Measurements from ENCODE around the gene SF3B4. TPM values are rescaled to one million over a fixed set of nuclear protein-coding genes. Genes with fewer than 3 reads are reported as not detected.

Gene SF3B4
- total RNA-seq, 4 donors from 2014 or later = 19.1 to 28.7 (median 22.2) TPM

DNA sequence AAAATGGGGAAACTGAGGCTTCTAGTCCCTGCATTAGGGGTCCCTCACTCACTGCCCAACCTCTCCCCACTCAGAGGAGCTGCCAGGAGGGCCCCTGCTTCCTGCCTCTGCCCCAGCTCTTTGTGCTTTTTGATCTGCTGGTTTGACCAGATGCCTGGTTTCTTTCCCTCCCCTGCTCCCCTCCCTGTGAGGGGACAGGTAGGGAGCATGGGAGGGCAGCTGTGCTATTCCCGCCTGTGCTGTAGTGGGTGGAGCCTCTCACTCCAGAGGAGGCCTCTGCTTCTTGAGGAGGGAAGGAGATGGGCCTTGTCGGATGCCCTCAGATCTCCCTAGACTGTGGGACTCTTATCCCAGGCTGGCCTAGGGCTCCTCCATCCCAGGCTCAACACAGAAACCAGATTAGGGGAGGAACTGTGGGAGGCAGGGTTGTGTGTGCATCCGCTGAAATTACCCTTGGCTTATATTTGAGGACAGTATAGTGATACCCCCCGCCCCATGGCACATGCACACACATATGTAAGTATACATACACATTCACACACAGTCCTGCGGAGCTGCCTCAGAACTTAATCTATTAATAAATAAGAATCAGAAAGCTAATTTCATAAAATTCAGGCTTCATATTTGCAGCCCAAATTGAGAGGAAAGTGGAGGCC, 23.6 kb downstream of the SF3B4 start:
- H3K9me3 ChIP-seq = no peaks in the 10 kb centered on the region
- no peak for DNase-seq (ENCODE audit: low spot score in 2 of 2)
- H3K4me3 ChIP-seq = no peak overlapping the region
- TF ChIP-seq POLR2A (IDR thresholded peaks at IDR 0.05) (no peak), EP300 (IDR thresholded peaks at IDR 0.05) (no peak), POLR2AphosphoS5 (IDR thresholded peaks at IDR 0.05) (no peak), CTCF (IDR thresholded peaks at IDR 0.05) (no peak)
- 77% methylated on average over 5 of the region's 5 CpGs for WGBS
- H3K36me3 ChIP-seq = no peaks in the 10 kb centered on the region
- H3K27me3 ChIP-seq = no peaks in the 10 kb centered on the region
- no peak overlapping the region for H3K27ac ChIP-seq
- peaks cover 9% of the 10 kb centered on the region for H3K4me1 ChIP-seq

DNA sequence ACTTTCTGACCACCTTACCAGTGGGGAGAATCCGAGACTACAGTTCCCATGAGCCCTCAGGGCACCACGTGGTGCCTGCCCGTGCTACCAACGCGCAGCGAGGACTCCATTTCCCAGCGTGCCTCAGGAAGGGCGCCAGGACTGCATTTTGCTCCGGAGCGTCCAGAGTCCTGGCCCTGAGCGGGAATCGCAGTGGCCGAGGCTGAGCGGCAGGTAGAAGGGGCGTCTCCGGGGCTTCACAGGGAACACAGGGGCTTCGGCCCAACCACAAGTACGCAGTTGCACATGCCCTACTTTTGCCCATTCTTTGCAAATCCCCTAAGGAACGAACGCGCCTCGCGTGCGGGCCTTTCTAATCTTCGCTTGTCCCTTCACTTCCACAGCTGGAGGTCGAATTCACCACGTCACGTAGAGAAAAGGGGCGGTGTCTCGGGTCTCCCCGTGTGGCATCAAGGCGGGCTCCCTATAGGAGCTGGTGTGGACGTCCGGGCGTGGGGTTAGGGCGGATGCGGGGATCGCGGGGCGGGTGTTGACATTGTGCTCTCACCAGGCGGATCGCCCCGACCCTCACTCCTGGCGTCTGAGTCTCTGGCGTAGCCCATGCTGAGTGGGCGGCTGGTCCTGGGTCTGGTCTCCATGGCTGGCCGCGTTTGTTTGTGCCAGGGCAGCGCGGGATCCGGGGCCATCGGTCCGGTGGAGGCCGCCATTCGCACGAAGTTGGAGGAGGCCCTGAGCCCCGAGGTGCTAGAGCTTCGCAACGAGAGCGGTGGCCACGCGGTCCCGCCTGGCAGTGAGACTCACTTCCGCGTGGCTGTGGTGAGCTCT, 27.9 kb downstream of the SF3B4 start, which contains the start of gene BOLA1:
Gene BOLA1 (plus strand): TSS at position 109 of the 825 bp plus-strand sequence. CDS start 492 bp downstream, at position 601.
- Histone ChIP-seq H3K4me3 (peak within 1 kb of the TSS; percentile 64), H3K27ac (peak within 1 kb of the TSS; percentile 85), H3K4me1 (peaks cover 9% of the 10 kb centered on the region), H3K36me3 (no peaks in the 10 kb centered on the region), H3K27me3 (no peaks in the 10 kb centered on the region), H3K9me3 (no peaks in the 10 kb centered on the region)
- TF ChIP-seq POLR2AphosphoS5 (IDR thresholded peaks at IDR 0.05) = peak; percentile 29 to 68 (median 56)
- no peak for TF ChIP-seq EP300 (IDR thresholded peaks at IDR 0.05)
- TF ChIP-seq POLR2A (IDR thresholded peaks at IDR 0.05) = peak in 1 of 2 donors; percentile 62
- TF ChIP-seq CTCF (IDR thresholded peaks at IDR 0.05) = no peak
- WGBS = 9% methylated on average over 17 of the region's 65 CpGs
- DNase-seq (ENCODE audit: low spot score in 2 of 2) = peak; percentile 95 to 96

- 94% methylated on average over 4 of the region's 4 CpGs for WGBS
- no peak overlapping the region for H3K4me3 ChIP-seq
- H3K27me3 ChIP-seq = no peaks in the 10 kb centered on the region
- no peaks in the 10 kb centered on the region for H3K36me3 ChIP-seq
- no peak overlapping the region for H3K27ac ChIP-seq
- no peaks in the 10 kb centered on the region for H3K9me3 ChIP-seq
- TF ChIP-seq CTCF (IDR thresholded peaks at IDR 0.05) = no peak
- TF ChIP-seq EP300 (IDR thresholded peaks at IDR 0.05) = no peak
- no peak for TF ChIP-seq POLR2AphosphoS5 (IDR thresholded peaks at IDR 0.05)
- no peak for TF ChIP-seq POLR2A (IDR thresholded peaks at IDR 0.05)
- no peak for DNase-seq (ENCODE audit: low spot score in 2 of 2)
- peaks cover 9% of the 10 kb centered on the region for H3K4me1 ChIP-seq
These were observed 31.0 kb downstream of the SF3B4 start for GRCh38 chr1:149896575-149896974.

DNA sequence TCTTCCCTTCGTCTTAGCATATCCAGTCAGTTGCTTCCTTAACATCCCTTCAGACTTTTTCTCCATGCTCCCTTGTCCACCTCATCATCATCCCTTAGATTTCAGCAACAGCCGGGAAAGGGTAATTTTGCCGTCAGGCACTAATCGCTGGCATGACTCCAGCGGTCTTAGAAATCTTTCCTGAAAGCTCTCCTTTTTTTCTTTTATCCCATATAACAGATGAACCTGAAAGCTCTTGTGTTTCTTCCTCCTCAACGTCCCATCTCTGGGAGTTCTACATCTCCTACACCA, 38.7 kb downstream of the SF3B4 start:
- TF ChIP-seq POLR2AphosphoS5 (IDR thresholded peaks at IDR 0.05) (no peak), EP300 (IDR thresholded peaks at IDR 0.05) (no peak), POLR2A (IDR thresholded peaks at IDR 0.05) (no peak), CTCF (IDR thresholded peaks at IDR 0.05) (no peak)
- Histone ChIP-seq H3K4me3 (peak overlapping the region; percentile 85), H3K27me3 (no peaks in the 10 kb centered on the region), H3K27ac (peak overlapping the region; percentile 100), H3K36me3 (no peaks in the 10 kb centered on the region), H3K4me1 (peaks cover 29% of the 10 kb centered on the region), H3K9me3 (no peaks in the 10 kb centered on the region)
- 8% methylated on average over 6 of the region's 6 CpGs for WGBS
- DNase-seq (ENCODE audit: low spot score in 2 of 2) = no peak
